Panc1 (cell line): ENCODE measurements around the gene SNUPN. TPM values are rescaled to one million over a fixed set of nuclear protein-coding genes. Genes with fewer than 3 reads are reported as not detected.

Experiments
- ATAC-seq: fragments of 200-7000 bp; cut with Tn5 transposase; 2 replicates; pipeline ENCODE4 v1.9.1; 2020; ENCODE audit warnings: mild to moderate bottlenecking, moderate library complexity
- BruUV-seq: library from RNA; stranded (reverse); fragments of 400-500 nt; replicated peaks from 2 replicates; lab custom pipeline; 2021; lab: Mats Ljungman, UMichigan
- CTCF ChIA-PET: fragments of 300-600 bp; sonication (Branson Sonifier 250); formaldehyde crosslinking; loops from one replicate; lab custom pipeline; 2022; ENCODE audit warnings: antibody characterized with exemption; lab: Charles Lee
- POLR2A ChIA-PET: fragments of 300-600 bp; sonication (Branson Sonifier 250); formaldehyde crosslinking; loops from one replicate; lab custom pipeline; 2022; ENCODE audit warnings: antibody characterized with exemption; lab: Charles Lee
- DNase-seq: peaks from one replicate; pipeline ENCODE4 v3.0.0-alpha.2; 2010; ENCODE audit warnings: low read depth, low spot score
- H3K27ac ChIP-seq: 2 replicates; pipeline ENCODE4 v1.5.1; 2011; ENCODE audit warnings: mild to moderate bottlenecking, low read length, inconsistent platforms
- H3K27me3 ChIP-seq: fragments of 200-500 bp; sonication (Bioruptor generic); 2 replicates; pipeline ENCODE4 v1.6.0; 2014; ENCODE audit warnings: low read length, inconsistent platforms; ENCODE audit not compliant: control insufficient read depth, insufficient read depth
- H3K36me3 ChIP-seq: fragments of 200-500 bp; sonication (Bioruptor generic); 2 replicates; pipeline ENCODE4 v1.5.1; 2014; ENCODE audit warnings: inconsistent platforms, mild to moderate bottlenecking, low read length, moderate library complexity; ENCODE audit not compliant: control insufficient read depth, insufficient read depth
- H3K4me1 ChIP-seq: 2 replicates; pipeline ENCODE4 v1.5.1; 2011; ENCODE audit warnings: inconsistent platforms, mild to moderate bottlenecking, low read length, moderate library complexity; ENCODE audit not compliant: control insufficient read depth, insufficient read depth
- H3K4me3 ChIP-seq, 2 experiments: 2 replicates each; pipeline ENCODE4 v1.5.1; 2011 to 2012; ENCODE audit warnings: low read depth in 2 of 2, low read length in 2 of 2, mild to moderate bottlenecking in 2 of 2, inconsistent platforms in 1 of 2, moderate library complexity in 1 of 2
- H3K9me3 ChIP-seq: fragments of 200-500 bp; sonication (Bioruptor generic); 2 replicates; pipeline ENCODE4 v1.5.1; 2014; ENCODE audit warnings: low read depth, mild to moderate bottlenecking, inconsistent platforms, low read length, moderate library complexity; ENCODE audit not compliant: control insufficient read depth, insufficient read depth
- CTCF ChIP-seq: fragments of 450-650 bp; IDR thresholded peaks from 2 replicates; pipeline ENCODE4 v1.5.1; 2017; ENCODE audit warnings: mild to moderate bottlenecking
- POLR2AphosphoS5 ChIP-seq: IDR thresholded peaks from 2 replicates; pipeline ENCODE4 v1.6.1; 2012; ENCODE audit warnings: mild to moderate bottlenecking, low read depth, low read length, moderate library complexity
- REST ChIP-seq, 2 experiments: IDR thresholded peaks; 2 replicates each; pipeline ENCODE4 v1.6.1; 2011 to 2012; ENCODE audit warnings: low read depth in 2 of 2, control low read depth in 1 of 2, low read length in 1 of 2, mild to moderate bottlenecking in 1 of 2, moderate library complexity in 1 of 2; ENCODE audit not compliant: insufficient read depth in 1 of 2
- SIN3A ChIP-seq: IDR thresholded peaks from 2 replicates; pipeline ENCODE4 v1.6.1; 2012; ENCODE audit warnings: low read depth, mild to moderate bottlenecking, low read length, moderate library complexity, borderline replicate concordance; ENCODE audit not compliant: insufficient read depth
- TCF7L2 ChIP-seq: IDR thresholded peaks from 2 replicates; pipeline ENCODE4 v1.6.1; 2011; ENCODE audit warnings: mild to moderate bottlenecking, low read depth, low read length, inconsistent platforms
- in situ Hi-C: cut with HindIII; loops from 2 replicates; pipeline ENCODE4 v1.10.0; 2016; ENCODE audit warnings: low sequenced_read_pairs, low pct_unique_long_range_greater_than_20kb
- intact Hi-C: fragments of 100-400 bp; cut with micrococcal nuclease; formaldehyde crosslinking; loops from one replicate; pipeline ENCODE4 v1.10.0; 2022; ENCODE audit not compliant: unreplicated experiment
- total RNA-seq: library from RNA; stranded (reverse); gene quantifications from one replicate; pipeline ENCODE4 v1.2.1, GENCODE V29; 2021; ENCODE audit not compliant: unreplicated experiment

The SNUPN gene
- total RNA-seq, 1 experiment from 2014 or later: 52.1 TPM

- Histone ChIP-seq H3K27me3 (no peaks in the 10 kb centered on the region), H3K36me3 (peaks cover 9% of the 10 kb centered on the region), H3K4me3 (no peak overlapping the region), H3K9me3 (no peaks in the 10 kb centered on the region), H3K4me1 (no peaks in the 10 kb centered on the region), H3K27ac (no peak overlapping the region)
- in situ Hi-C loops (no loop called here), intact Hi-C loops (no loop called here)
- ATAC-seq (no peak), DNase-seq (no peak)
- CTCF ChIA-PET: interaction anchor here (0.6 kb wide), 1 partner anchor 82 kb away, joined by 3 read pairs; no protein-coding TSS in a partner anchor
- BruUV-seq: no TSS peak
- POLR2A ChIA-PET: interaction anchor here (0.6 to 0.7 kb wide), 2 partner anchors 26 to 78 kb away, joined by 3 read pairs; partner anchors contain the start of gene SNUPN
- no peak for TF ChIP-seq SIN3A
- no peak for TF ChIP-seq TCF7L2
- TF ChIP-seq POLR2AphosphoS5: no peak
- no peak for TF ChIP-seq REST (IDR thresholded peaks at IDR 0.05; ENCODE audit: insufficient read depth in 1 of 2, low read depth in 2 of 2, low read length in 1 of 2)
- TF ChIP-seq CTCF: no peak
These were observed 26.1 kb downstream of the SNUPN start for GRCh38 chr15:75599401-75599800.

DNA sequence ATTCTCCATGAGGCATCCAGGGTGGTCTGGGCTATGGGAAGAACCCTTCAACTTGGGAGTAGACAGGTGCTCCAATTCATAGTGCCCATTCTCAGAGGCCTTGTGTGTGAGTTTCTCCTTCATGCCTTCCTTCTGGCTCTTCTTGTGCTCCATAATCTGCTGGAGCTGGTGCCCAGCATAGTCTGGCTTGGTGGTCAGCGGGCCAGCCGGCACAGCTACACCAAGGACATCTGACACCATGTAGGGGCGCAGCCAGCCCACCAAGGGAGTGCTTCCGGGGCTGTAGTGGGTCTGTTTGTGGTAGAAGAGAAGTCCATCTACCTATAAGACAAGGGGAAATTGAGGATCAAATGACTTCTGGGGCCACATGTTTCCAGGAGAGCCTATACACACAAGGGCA lies 27.2 kb downstream of the SNUPN start:
- no peak for ATAC-seq
- CTCF ChIA-PET: no interaction called here
- Histone ChIP-seq H3K27ac (no peak overlapping the region), H3K36me3 (peaks cover 9% of the 10 kb centered on the region), H3K9me3 (no peaks in the 10 kb centered on the region), H3K27me3 (no peaks in the 10 kb centered on the region), H3K4me3 (no peak overlapping the region), H3K4me1 (no peaks in the 10 kb centered on the region)
- POLR2A ChIA-PET: no interaction called here
- no TSS peak for BruUV-seq
- no peak for DNase-seq
- TF ChIP-seq SIN3A: no peak
- TF ChIP-seq POLR2AphosphoS5: no peak
- no peak for TF ChIP-seq TCF7L2
- no peak for TF ChIP-seq REST (IDR thresholded peaks at IDR 0.05; ENCODE audit: insufficient read depth in 1 of 2, low read depth in 2 of 2, low read length in 1 of 2)
- TF ChIP-seq CTCF: no peak
- in situ Hi-C loops: no loop called here
- intact Hi-C loops: no loop called here
